Colon (tissue), 2 donors: ENCODE data around the gene MRPL11.

Experiments used
- FAIRE-seq: peaks from 2 replicates; lab custom pipeline; 2012; peaks lifted over from hg19 to GRCh38; lab: Jason Lieb, UNC
- donor health status: control.
- donor health status: control.

MRPL11 gene

DNA sequence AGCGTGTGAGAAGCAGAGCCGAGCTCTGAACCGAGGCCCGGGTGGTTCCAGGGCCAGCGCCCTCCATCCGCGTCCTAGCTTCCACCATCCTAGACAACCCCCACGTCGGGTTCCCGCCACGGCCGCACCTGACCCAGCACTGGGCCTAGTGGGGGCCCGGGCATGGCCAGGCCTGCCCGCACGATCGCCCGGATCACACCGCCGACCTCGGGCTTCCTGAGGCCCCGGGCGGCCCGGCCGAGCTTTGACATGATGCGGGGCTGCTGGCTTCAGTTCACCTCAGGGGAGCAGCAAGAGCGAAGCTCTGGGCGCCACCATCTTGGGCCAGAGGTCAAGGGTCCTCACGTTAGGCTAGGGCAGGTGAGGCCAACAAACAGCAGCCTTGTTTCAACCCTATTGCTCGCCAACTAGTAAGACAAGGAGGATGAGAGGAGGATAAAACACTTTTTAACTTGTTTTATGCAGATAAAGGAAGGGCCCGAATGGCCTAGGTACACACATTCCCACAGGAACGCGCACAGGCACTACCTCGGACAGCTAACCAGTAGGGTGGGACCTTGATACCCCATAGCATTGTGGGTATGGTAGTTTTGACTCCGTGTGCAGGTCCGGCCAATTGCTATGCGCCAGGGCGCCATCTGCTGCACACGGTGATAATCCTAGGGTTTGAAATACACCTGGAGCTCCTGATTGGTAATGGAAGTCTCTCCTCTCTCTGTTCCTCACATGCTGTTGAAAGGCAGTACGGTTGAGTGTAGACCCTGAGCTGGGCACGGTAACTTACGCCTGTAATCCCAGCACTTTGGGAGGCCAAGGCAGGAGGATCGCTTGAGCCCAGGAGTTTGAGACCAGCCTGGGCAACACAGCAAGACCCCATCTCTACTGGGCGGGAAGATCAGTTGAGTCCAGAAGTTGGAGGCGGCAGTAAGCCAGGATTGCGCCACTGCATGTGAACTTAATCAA, at the start of gene MRPL11:
MRPL11 (minus strand) TSS at position 345 of the 963 bp plus-strand sequence; CDS start at position 251, 94 bp downstream.
- no peak for FAIRE-seq

GRCh38 chr11:66484806-66485380, 46.2 kb upstream of the MRPL11 start:
- FAIRE-seq = no peak

DNA sequence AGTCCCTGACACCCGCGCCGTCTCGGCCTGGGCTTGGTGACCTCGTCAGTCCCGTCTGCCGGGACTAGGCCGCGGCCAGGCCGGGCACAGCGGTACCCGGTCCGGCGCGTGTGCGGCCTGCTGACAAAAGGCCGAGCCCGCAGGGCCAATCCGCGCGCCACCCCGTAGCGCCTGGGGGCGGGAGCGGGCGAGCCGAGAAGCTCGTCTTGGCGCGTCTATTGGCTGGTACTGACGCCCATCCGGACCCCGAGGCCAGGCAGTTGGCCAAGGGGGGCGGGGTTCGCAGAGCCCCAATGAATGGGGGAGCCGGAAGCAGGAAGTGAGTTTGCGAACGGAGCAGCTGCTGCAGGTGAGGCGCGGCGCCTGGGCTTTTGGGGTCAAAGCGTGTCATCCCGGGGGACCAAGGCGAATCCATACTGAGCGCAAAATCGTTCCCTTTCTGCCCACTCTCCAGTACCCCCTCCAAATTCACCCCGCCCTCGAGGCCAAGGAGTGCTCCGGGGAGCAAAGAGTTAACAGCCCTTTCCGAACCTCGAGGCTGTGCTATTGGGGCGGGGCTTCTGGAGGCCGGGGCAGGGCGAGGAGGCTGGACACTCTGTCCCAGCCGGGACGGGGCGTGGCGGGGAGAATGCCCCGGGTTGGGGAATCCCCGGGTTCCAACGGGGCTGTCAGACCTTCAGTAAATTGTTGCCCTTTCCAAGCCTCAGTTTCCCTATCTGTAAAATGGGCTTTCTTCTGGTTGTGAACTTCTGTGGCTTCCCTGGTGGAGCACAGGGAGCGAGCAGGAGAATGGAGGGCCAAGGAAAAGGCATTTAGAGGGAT, 41.7 kb upstream of the MRPL11 start, which contains the start of gene DPP3:
DPP3 (plus strand) TSS at position 318 of the 822 bp plus-strand sequence. CDS start 1,767 bp downstream, outside the sequence.
- FAIRE-seq = no peak

DNA sequence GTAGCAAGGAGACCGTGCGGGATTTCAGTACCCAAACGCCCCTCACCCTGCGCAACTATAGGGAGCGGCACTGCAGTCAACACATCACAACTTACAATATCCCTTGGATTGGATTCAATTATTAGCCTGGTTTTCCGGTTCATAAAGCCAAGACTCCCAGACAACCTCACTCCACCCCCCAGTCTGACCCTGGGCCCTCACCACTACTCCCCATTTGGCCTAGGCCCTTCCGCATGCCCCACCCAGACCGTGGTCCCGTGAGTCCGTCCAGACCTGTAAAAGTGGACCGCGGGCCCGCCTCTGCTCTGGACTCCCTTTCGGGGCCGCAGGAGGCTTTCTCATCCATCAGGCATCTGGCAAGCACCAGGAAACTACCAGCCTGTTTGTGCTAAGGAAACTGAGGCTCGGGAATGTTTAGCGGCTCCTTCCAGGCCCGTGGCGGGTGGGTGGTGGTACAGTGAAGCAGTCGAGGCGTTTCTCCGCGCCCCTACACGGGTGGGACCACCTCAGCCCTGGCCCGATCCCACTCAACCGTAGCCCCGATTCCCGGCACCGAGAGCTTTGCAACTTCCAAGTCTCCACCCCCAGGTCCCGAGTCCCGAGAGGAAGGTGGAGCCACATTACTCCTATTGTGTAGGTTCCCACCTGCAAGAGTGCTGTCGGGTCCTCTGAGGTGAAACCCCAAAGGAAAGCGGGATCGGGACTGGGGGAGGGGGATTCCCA, 40.9 kb upstream of the MRPL11 start:
- FAIRE-seq = no peak

GRCh38 chr11:66478729-66479393, 40.2 kb upstream of the MRPL11 start:
- no peak for FAIRE-seq

- FAIRE-seq = no peak
Measured at GRCh38 chr11:66477263-66478201, 38.9 kb upstream of the MRPL11 start.

DNA sequence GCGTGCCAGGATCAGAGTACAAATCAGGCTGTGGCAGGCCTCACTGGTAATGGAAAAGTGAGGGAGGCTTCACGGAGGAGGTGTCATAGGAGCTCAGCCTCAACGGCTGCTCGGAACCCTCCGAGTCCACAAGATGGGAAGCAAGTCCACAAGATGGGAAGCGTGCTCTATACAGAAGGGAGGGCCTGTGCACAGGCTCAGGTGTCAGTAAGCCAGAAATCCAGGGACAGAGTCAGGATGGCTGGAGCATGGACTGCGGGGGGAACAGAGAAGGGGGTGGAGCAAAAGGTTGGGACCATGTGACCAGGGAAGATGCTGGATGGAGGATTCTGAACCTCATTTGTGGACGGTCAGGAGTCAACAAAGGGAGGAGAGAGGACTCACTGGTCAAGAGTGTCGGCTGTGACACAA, 38.2 kb upstream of the MRPL11 start:
- FAIRE-seq = no peak

GRCh38 chr11:66476173-66476840, 37.7 kb upstream of the MRPL11 start:
- FAIRE-seq = no peak

DNA sequence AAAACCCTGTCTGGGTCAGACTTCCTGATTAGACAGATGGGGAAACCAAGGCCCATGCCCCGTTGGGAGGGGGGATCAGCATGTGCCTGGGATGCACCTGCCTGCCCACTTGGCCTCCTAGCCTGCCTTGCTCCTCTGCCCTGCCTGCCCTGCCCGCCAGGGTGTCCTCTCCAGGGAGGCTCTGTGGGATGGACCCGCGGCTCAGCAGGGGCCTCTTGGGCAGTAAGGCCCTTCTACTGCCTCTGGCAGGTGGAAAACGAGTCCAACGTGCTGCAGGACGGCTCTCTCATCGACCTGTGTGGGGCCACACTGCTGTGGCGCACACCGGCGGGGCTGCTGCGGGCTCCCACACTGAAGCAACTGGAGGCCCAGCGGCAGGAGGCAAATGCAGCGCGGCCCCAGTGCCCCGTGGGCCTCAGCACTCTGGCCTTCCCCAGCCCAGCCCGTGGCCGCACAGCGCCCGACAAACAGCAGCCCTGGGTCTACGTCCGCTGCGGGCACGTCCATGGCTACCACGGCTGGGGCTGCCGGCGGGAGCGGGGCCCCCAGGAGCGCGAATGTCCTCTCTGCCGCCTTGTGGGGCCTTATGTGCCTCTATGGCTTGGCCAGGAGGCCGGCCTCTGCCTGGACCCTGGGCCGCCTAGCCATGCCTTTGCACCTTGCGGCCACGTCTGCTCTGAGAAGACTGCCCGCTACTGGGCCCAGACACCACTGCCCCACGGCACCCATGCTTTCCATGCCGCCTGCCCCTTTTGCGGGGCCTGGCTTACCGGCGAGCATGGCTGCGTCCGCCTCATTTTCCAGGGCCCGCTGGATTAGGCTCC, 36.9 kb upstream of the MRPL11 start:
- no peak for FAIRE-seq

GRCh38 chr11:66473608-66474515, 35.2 kb upstream of the MRPL11 start:
- FAIRE-seq = no peak

DNA sequence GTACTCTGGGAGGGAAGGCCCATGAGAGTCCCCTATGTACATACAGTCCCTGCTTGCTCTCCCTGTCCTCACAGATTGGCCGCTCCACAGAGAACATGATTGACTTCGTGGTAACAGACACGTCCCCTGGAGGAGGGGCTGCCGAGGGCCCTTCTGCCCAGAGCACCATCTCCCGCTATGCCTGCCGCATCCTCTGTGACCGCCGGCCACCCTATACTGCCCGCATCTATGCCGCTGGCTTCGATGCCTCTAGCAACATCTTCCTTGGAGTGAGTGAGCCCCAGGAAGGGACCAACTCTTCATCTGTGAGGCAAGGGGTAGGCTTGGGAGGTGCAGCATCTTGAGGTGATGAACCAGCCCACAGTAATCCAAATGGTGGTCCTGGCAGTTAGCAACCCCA, 34.5 kb upstream of the MRPL11 start:
- FAIRE-seq = no peak

DNA sequence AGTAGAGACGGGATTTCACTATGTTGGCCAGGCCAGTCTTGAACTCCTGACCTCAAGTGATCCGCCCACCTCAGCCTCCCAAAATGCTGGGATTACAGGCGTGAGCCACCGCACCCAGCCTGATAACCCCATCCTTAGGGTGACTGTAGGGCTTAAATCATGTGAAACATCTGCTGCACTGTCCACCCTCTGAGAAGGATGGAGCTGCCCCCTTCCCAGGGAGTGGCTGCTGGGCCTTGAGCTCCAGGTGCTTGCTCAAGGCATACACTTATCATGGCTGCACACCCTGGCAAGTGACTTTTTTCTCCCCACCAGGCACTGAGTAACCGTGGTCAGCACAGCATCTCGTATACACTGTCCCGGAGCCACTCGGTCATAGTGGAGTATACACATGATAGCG, 33.4 kb upstream of the MRPL11 start:
- no peak for FAIRE-seq

- no peak for FAIRE-seq
Measured at GRCh38 chr11:66471142-66471541, 32.5 kb upstream of the MRPL11 start.

- no peak for FAIRE-seq
Measured at GRCh38 chr11:66470015-66470414, 31.4 kb upstream of the MRPL11 start.

DNA sequence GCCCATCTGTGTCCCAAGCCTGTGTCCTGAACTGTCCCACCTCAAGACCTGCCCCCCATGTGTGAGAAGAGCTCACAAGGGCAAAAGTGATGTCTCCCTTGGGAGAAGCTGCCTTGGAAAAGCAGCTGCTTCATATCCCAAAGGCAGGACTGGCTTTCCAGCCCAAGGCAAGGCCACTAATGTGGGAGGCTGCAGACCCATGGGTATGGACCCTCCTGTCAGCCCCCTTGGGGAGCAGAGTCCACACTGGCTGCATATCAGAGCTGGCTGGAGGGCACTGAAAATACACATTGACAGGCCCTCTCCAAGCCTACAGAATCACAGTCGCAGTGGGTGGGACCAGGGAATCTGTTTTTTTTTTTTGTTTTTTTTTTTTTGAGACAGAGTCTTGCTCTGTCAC, 30.8 kb upstream of the MRPL11 start:
- FAIRE-seq = no peak

GRCh38 chr11:66468691-66469090, 30.0 kb upstream of the MRPL11 start:
- FAIRE-seq = no peak

DNA sequence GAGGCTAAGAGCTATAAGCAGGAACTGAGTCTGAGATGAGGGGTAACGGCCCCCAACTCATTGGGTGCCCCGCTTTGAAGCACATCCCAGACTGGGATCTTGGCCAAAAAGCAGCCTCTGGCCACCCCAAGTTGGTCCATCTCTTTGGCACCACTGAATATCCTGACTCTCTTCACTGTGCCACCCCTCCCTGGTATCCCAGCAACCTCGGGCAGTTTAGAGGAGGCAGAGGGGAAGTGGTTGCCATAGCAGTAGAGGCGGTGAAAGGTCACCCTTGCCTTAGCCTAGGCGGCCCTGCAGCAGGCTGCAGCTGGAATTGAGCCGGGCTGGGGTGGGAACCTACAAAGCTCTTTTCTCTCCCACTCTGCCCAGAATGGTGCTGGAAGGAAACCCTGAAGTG, 29.1 kb upstream of the MRPL11 start:
- FAIRE-seq = no peak
